Fibroblast of lung (primary cell): ENCODE data around the gene CYB561A3.

Source experiments
- CTCF ChIP-seq, 2 donors: IDR thresholded peaks in 1 of 2; conservative IDR thresholded peaks in 1 of 2; 1 replicate in 1 of 2; 2 replicates in 1 of 2; pipeline ENCODE4 v1.5.1; 2011 to 2012; ENCODE audit warnings: low read length in 2 of 2, control low read depth in 1 of 2, inconsistent platforms in 1 of 2, low read depth in 1 of 2, mild to moderate bottlenecking in 1 of 2
- EZH2 ChIP-seq: IDR thresholded peaks from 2 replicates; pipeline ENCODE4 v1.5.1; 2012; ENCODE audit warnings: low read length, control low read depth, mild to moderate bottlenecking; ENCODE audit errors: missing control alignments

GRCh38 chr11:61384271-61385242, 22.9 kb upstream of the CYB561A3 start:
- peak; percentile 25 to 43 for TF ChIP-seq CTCF (conservative IDR thresholded peaks at IDR 0.05 in 1 of 2, IDR thresholded peaks at IDR 0.05 in 1 of 2; ENCODE audit: low read depth in 1 of 2, low read length in 2 of 2)
- TF ChIP-seq EZH2, result no peak
